GM21576 (cell line): ENCODE results near the gene NAB2.
A peak's percentile ranks its signal among the peaks of the same experiment; 100 is the strongest.
"Not testable (repeated sequence)": the region's sequence is repeated elsewhere in the genome, so short reads cannot be mapped to it uniquely, and the experiment has no call there.

Experiments used
- ATAC-seq: cut with Tn5 transposase; IDR thresholded peaks from one replicate; pipeline ENCODE4 v1.9.1; 2021; ENCODE audit warnings: mild to moderate bottlenecking, moderate library complexity; ENCODE audit not compliant: unreplicated experiment

NAB2 gene

GRCh38 chr12:57109207-57110103 lies 20.5 kb downstream of the NAB2 start:
- ATAC-seq = no peak

DNA sequence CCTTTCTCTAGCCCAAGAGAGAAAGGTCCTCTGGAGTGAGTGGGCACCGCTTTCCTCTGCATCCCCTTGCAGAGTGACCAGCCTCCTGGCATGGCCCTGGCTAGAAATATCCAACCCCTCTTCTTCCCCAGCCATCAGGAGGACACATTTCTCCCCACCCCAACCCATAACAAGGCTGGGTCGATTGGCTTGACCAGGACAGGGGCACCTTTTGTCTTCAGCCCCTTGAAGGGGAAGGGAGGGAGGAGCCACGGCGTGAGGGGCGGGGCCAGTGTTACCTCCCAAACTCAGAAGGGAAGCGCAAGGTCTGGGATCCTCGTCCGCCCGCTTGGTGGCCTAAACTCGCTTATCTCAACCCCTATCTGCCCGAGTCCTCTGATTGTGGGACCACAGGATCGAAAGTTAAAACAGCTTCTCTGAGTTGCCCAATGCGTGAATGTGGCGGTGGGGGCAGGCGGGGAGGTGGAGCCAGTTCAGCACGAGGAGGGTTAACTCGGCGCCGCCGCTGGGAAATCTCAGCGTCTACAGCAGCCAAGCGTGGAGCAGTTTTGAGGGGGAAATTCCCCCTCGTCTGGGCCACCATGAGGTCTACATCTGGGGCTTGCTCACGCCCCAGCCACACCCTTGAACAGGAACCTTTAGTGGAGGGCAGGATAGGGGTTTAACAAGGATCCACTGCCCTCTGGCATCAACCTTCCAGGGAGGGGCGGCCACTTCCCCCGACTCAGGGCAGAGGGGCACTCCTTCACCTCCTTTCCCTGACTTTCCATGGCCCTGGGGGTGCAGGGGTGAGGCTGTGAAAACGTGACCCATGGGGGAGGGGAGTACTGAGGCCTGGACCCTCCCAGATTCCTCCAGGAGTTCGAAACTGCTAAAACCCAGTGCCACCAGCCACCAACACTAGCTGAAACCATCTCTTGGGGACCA lies 21.5 kb downstream of the NAB2 start:
- ATAC-seq = peak; percentile 40

- peak; percentile 57 for ATAC-seq
Measured at GRCh38 chr12:57111031-57111734, 22.3 kb downstream of the NAB2 start, which contains the start of gene STAT6. TSS of gene STAT6 (minus strand) at chr12:57111362. CDS start at chr12:57108278, 3,084 bp downstream.

GRCh38 chr12:57112492-57113294 lies 23.8 kb downstream of the NAB2 start:
- ATAC-seq = peak; percentile 56

DNA sequence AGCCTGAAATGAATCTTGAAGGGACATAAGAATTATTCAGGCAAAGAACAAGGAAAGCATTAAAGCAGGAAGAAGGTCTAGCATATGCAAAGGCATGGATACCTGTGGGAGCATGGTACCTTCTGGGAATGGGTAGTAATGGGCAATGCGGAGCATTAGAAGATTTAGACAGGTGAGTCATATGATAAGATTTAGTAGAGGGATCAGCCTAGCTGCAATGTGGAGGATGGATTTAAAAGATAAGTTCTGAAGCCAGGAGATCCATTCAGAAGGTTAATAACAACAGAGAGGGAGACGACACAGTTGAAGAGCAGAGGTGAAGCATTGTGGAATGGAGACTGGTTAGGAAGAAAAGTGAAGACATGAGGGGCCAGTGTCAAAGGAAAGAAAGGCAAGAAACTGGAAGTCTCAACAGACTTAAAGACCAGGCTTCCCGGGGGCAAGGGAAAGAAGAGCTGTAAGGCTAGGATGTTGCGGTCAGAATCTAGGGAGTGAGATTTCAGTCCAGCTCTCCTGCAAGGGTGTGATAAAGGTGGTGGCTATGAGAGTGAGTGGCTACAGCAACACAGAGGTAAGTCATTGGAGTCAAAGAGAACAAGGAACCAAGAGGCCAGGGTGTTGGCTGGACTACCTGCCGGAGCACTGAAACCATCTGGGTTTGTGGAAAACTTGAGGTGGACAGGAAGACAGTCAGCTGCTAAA lies 27.8 kb downstream of the NAB2 start:
- no peak for ATAC-seq

DNA sequence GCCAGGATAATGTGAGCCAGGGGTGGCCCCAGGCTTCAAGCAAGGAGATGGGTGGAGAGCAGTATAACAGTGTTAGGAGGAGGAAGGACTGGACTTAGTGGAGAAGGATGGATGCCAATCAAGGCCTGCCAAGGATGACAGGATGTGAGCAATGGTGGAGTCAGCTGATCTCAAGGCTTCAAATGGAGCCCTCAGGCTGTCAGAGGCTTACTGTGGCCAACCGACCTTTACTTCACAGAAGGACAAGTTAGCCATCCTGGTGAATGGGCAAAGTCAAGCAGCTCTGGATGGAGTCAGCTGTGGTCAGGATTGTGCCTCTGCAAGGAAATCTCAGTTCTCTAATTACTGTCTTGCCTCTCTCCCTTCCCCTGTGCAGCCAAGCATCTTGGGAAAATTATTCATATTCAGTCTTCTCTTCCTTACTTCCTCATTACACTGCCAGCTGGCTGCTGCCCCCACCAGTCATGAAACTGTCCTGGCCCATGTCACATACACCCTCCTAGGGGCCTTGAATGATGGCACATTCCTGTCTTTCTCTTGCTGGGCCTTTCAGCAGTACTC lies 29.9 kb downstream of the NAB2 start:
- no peak for ATAC-seq

GRCh38 chr12:57119294-57120085 lies 30.6 kb downstream of the NAB2 start:
- no peak for ATAC-seq

GRCh38 chr12:57120718-57121117 lies 31.8 kb downstream of the NAB2 start:
- ATAC-seq = not testable (repeated sequence)

GRCh38 chr12:57123813-57124212 lies 34.9 kb downstream of the NAB2 start:
- ATAC-seq = no peak

DNA sequence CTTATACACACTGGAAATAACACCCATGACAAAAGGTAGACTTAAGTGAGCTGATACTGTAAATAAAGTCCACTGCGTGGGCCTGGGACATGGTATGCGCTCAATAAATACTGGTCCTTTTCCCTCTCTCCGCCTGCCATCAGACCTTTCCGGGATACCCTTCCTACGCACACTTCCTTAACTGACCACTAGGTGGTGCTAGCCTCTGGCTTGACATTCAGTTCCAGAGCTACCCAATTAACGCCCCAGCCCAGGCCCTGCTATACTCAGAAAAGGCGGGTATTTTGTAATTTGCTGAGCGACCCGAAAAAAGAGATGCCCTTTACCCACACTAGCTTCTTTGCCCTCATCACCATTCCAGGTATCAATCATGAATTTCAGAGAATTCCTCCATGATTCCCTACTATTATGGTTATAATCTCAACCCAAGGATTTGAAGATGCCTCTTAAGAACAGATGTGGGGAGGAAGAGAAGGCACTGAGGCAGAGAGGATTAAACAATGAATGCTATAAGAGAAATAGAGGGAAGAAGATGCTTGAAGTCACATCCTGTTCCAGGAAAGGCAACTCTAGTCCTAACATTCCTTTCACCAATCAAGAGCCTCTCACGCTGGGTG lies 35.5 kb downstream of the NAB2 start:
- ATAC-seq = no peak

DNA sequence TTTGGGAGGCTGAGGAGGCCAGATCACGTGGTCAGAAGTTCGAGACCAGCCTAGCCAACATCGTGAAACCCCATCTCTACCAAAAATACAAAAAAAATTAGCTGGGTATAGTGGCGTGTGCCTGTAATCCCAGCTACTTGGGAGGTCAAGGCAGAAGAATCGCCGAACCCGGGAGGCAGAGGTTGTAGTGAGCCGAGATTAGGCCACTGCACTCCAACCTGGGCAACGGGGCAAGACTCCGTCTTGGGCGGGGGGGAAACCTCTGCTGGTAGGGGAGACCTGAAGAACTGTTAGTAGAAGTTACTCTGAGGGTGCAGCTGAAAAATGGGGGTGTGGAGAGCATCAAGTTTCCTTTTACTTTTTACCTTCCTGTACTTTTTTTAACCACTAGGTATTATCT lies 37.1 kb downstream of the NAB2 start:
- ATAC-seq = no peak

- ATAC-seq = no peak
Measured at GRCh38 chr12:57126561-57126960, 37.6 kb downstream of the NAB2 start.

- ATAC-seq = no peak
Measured at GRCh38 chr12:57127101-57127725, 38.3 kb downstream of the NAB2 start.

DNA sequence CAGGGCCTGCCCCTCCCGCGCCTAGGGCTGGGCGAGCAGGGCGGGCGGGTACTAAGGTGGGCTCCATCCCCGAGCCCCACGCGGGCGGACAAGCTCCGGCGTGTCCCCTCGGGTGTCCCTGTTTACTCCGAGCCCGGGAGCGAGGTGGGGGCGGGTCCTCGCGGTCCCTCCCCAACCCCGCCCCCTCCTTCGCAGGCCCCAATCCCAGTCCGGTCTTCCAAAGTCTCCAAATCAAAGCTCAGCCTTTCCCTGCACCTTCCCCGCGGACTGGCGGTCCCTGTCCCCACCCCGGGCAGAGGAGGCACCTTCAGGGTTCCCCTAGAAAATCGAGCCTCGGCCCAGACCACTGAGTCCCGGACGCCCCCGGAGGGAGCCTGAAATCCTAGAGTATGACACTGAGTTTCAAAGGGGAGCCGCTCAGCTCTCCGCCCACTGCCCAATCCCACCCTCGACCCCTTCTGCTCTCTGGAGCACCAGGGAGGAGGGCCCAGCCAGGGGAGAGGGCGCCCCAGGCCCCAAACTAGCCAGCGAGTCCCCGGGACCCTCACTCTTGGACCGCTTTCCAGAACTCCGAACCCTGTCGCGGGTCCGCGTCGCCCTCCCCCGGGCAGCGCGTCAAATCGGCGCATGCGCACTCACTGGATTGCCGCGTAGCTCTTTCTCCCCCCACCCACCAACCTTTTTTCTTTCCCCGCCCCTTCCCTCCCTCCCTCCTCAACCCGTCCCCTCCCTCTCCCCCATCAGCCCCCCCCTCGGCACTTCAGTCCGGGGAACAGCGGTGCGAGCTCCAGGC lies 39.0 kb downstream of the NAB2 start, which contains the start of gene LRP1:
TSS of gene LRP1 (plus strand) at position 758 of the 793 bp plus-strand sequence. CDS start 482 bp downstream, outside the sequence.
- no peak for ATAC-seq

- no peak for ATAC-seq
Measured at GRCh38 chr12:57128519-57129247, 39.8 kb downstream of the NAB2 start.

DNA sequence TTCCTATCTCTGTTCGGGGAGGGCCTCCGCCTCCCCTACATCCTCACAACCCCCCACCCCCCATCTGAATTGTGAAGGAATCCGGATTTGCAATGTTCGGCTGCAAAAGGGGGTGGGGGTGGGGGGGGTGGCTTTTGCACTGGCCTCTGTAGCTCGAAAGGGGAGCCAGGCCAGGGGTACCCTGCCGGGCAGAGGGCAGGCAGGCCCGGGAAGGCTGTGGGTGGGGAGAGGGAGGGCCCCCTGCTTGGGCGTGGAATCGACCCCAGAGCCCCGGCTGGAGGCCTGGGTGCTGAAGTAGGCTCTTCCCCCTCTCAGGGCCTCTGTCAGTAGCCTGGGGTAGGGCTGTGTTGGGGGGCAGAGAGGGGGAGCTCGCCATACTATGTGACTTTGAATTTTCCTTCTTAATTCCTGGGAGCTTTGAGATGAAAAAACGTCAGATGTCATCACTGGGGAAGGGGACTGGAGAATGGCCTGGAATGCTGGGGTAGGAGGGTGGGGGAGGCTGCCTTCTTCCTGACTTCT lies 40.5 kb downstream of the NAB2 start:
- ATAC-seq = no peak
